GM19023 (cell line): ENCODE data around the gene PRSS53.
"Not testable (repeated sequence)": the region's sequence is repeated elsewhere in the genome, so short reads cannot be mapped to it uniquely, and the experiment has no call there.

Experiments used
- ATAC-seq: cut with Tn5 transposase; IDR thresholded peaks from one replicate; pipeline ENCODE4 v1.9.1; 2021; ENCODE audit warnings: mild to moderate bottlenecking, moderate library complexity; ENCODE audit not compliant: unreplicated experiment

PRSS53 gene

GRCh38 chr16:31088459-31089183, at the start of gene PRSS53:
Gene PRSS53, minus strand, starts transcription at chr16:31088943. Its CDS starts 134 bp downstream, at chr16:31088809.
- ATAC-seq = no peak

GRCh38 chr16:31136822-31137499, 48.2 kb upstream of the PRSS53 start:
- ATAC-seq = not testable (repeated sequence)

- ATAC-seq = no peak
These were observed 47.5 kb upstream of the PRSS53 start for GRCh38 chr16:31136287-31136662.

GRCh38 chr16:31135535-31136286, 47.0 kb upstream of the PRSS53 start, which contains the start of gene PRSS8:
Gene PRSS8, minus strand, starts transcription at chr16:31135727. Its CDS starts 229 bp downstream, at chr16:31135498.
- ATAC-seq = no peak

- no peak for ATAC-seq
These were observed 46.1 kb upstream of the PRSS53 start for GRCh38 chr16:31134625-31135534.

GRCh38 chr16:31134091-31134571, 45.4 kb upstream of the PRSS53 start:
- ATAC-seq = no peak

GRCh38 chr16:31133046-31133501, 44.3 kb upstream of the PRSS53 start:
- ATAC-seq = no peak

- no peak for ATAC-seq
These were observed 43.7 kb upstream of the PRSS53 start for GRCh38 chr16:31132303-31132979.

GRCh38 chr16:31131841-31132271, 43.1 kb upstream of the PRSS53 start:
- ATAC-seq = no peak

GRCh38 chr16:31131416-31131815, 42.7 kb upstream of the PRSS53 start:
- ATAC-seq = no peak

GRCh38 chr16:31130899-31131298, 42.2 kb upstream of the PRSS53 start:
- no peak for ATAC-seq

GRCh38 chr16:31130336-31130891, 41.7 kb upstream of the PRSS53 start:
- no peak for ATAC-seq

GRCh38 chr16:31129568-31130335, 41.0 kb upstream of the PRSS53 start:
- ATAC-seq = no peak

GRCh38 chr16:31128711-31129567, 40.2 kb upstream of the PRSS53 start:
- no peak for ATAC-seq

- no peak for ATAC-seq
These were observed 38.4 kb upstream of the PRSS53 start for GRCh38 chr16:31127182-31127581.

- no peak for ATAC-seq
These were observed 37.1 kb upstream of the PRSS53 start for GRCh38 chr16:31125844-31126243.

- no peak for ATAC-seq
These were observed 31.4 kb upstream of the PRSS53 start for GRCh38 chr16:31120129-31120528.
